Kidney capillary endothelial cell (primary cell): ENCODE measurements around the gene CEBPG.

Experiments
- DNase-seq: peaks from one replicate; pipeline ENCODE4 v3.0.0-alpha.2; 2018; ENCODE audit warnings: low spot score

CEBPG gene

GRCh38 chr19:33422369-33423180 is 49.1 kb downstream of the CEBPG start:
- DNase-seq = no peak

GRCh38 chr19:33424181-33424580 is 50.7 kb downstream of the CEBPG start:
- DNase-seq = no peak

- DNase-seq = no peak
Observed at GRCh38 chr19:33426621-33427361, 53.3 kb downstream of the CEBPG start.

GRCh38 chr19:33427801-33428626 is 54.5 kb downstream of the CEBPG start:
- no peak for DNase-seq

GRCh38 chr19:33428627-33429125 is 55.2 kb downstream of the CEBPG start:
- DNase-seq = no peak

GRCh38 chr19:33429891-33430673 is 56.6 kb downstream of the CEBPG start:
- DNase-seq = no peak

GRCh38 chr19:33430674-33431277 is 57.3 kb downstream of the CEBPG start:
- DNase-seq = peak; percentile 52

GRCh38 chr19:33432015-33432414 is 58.5 kb downstream of the CEBPG start:
- no peak for DNase-seq
